Liver (tissue), 3 donors: Measurements from ENCODE around the gene KCNMA1.

ENCODE experiments used
- CTCF ChIP-seq: fragments of 150-350 bp; IDR thresholded peaks from 2 replicates; pipeline ENCODE4 v1.5.1; 2017; ENCODE audit warnings: improper control_type of control experiment, low read depth, low read length; ENCODE audit not compliant: missing input control
- GABPA ChIP-seq, 2 donors: IDR thresholded peaks in 1 of 2; conservative IDR thresholded peaks in 1 of 2; 2 replicates each; pipeline ENCODE4 v1.6.1; 2016; ENCODE audit warnings: antibody characterized with exemption in 2 of 2, mild to moderate bottlenecking in 1 of 2, moderate library complexity in 1 of 2
- donor health status: healthy.
- donor health status: healthy.

DNA sequence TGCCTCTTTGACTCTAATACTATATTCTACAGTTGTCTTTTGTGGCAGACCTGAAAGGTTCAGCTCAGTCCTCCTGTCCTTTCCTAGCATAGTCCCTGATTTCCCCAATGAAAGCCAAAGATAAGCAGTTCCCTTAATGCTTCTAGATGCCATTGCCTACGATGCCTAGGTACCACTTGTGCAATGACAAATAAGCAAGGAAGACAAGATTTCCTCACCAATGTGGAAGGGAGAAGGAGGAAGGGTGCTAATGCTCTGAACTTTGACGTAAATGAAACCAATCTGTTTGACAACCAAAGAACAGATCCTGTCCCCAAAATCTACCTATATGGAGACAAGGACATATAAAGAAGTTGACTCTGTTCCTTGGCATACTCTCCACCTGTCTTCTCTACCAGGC, 393.3 kb downstream of the KCNMA1 start:
- TF ChIP-seq CTCF (no peak), GABPA (IDR thresholded peaks at IDR 0.05 in 1 of 2, conservative IDR thresholded peaks at IDR 0.05 in 1 of 2) (no peak)
